ENCODE measurements around the gene LMO3. TPM values are rescaled to one million over a fixed set of nuclear protein-coding genes. Genes with fewer than 3 reads are reported as not detected.

Gene LMO3
- total RNA-seq: not detected in 2 replicates

DNA sequence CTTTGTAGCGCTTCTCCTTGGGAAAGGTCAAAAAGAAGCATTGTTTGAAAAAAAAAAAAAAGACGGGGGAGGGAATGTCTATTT is at the start of gene LMO3:
Gene LMO3 (minus strand): TSS at position 46 of the 84 bp plus-strand sequence. CDS start 5,302 bp downstream, outside the sequence.

